ENCODE results near the gene STK17A. TPM values are rescaled to one million over a fixed set of nuclear protein-coding genes. Genes with fewer than 3 reads are reported as not detected.

Gene STK17A
- total RNA-seq, 1 experiment from 2014 or later, result 9.8 TPM

GRCh38 chr7:43625453-43625852 lies 42.5 kb downstream of the STK17A start:
- Histone ChIP-seq H2AK5ac (ENCODE audit: insufficient read length, low read length) (no peak overlapping the region), H2BK5ac (ENCODE audit: insufficient read length, low read length) (no peak overlapping the region), H3K4me1 (ENCODE audit: insufficient read depth, low read length) (no peaks in the 10 kb centered on the region; the same call in 1 of the 2 replicates), H4K91ac (ENCODE audit: insufficient read length, low read depth, low read length) (no peak overlapping the region), H3K14ac (ENCODE audit: insufficient read depth, low read length) (no peak overlapping the region), H4K5ac (ENCODE audit: insufficient read length, low read depth, low read length) (no peak overlapping the region), H3K9ac (ENCODE audit: extremely low read depth, insufficient read length, low read length) (no peak overlapping the region), H2BK120ac (ENCODE audit: low read depth, low read length, poor library complexity, severe bottlenecking) (no peak overlapping the region), H3K23me2 (ENCODE audit: insufficient read length, low read depth, low read length, poor library complexity, severe bottlenecking) (no peaks in the 10 kb centered on the region), H3K27ac (ENCODE audit: insufficient read length, low read depth, low read length) (no peak overlapping the region), H2BK12ac (ENCODE audit: insufficient read length, low read depth, low read length) (no peak overlapping the region), H3K79me2 (ENCODE audit: insufficient read depth, low read length) (no peaks in the 10 kb centered on the region), H3K23ac (ENCODE audit: insufficient read length, low read depth, low read length) (no peak overlapping the region), H3K4me2 (ENCODE audit: insufficient read depth, insufficient read length, low read length) (no peak overlapping the region), H2AFZ (ENCODE audit: low read length) (no peak overlapping the region), H2BK15ac (ENCODE audit: low read depth, low read length) (no peak overlapping the region), H3K4ac (ENCODE audit: low read depth, low read length) (no peak overlapping the region), H3K9me3 (ENCODE audit: control insufficient read depth, low read depth, low read length) (no peaks in the 10 kb centered on the region), H4K20me1 (ENCODE audit: control insufficient read depth, insufficient read depth, insufficient read length) (no peaks in the 10 kb centered on the region), H2BK20ac (ENCODE audit: low read depth, low read length, poor library complexity, severe bottlenecking) (no peak overlapping the region), H3K79me1 (ENCODE audit: insufficient read depth, low read depth, low read length, poor library complexity, severe bottlenecking) (no peaks in the 10 kb centered on the region), H3T11ph (ENCODE audit: low read length) (no peak overlapping the region), H4K8ac (replicated peaks; ENCODE audit: insufficient read length, low read depth, low read length) (no peak overlapping the region), H3K56ac (ENCODE audit: insufficient read length, low read depth, low read length) (no peak overlapping the region), H3K27me3 (ENCODE audit: insufficient read depth, low read length) (no peaks in the 10 kb centered on the region), H3K18ac (ENCODE audit: insufficient read length, low read depth, low read length) (no peak overlapping the region)
- Mint-ChIP-seq H3K4me1 (peaks cover 3 to 6% of the 10 kb centered on the region in 2 experiments), H3K36me3 (ENCODE audit: insufficient read depth in 1 of 3, low read depth in 3 of 3) (peaks cover 0 to 32% (median 10%) of the 10 kb centered on the region in 3 experiments; a peak in 5 of 7 replicates), H3K4me3 (no peak overlapping the region), H3K27ac (no peak overlapping the region), H3K9me3 (no peaks in the 10 kb centered on the region), H3K27me3 (ENCODE audit: low read depth) (no peaks in the 10 kb centered on the region)
- no peak for DNase-seq
- TF ChIP-seq CTCF (conservative IDR thresholded peaks at IDR 0.05), result no peak

Measured in H9 (cell line).